ENCODE results near the gene STXBP5. TPM values are rescaled to one million over a fixed set of nuclear protein-coding genes. Genes with fewer than 3 reads are reported as not detected.

The STXBP5 gene
- total and polyA plus RNA-seq, 8 donors, result 11.1 to 27.7 (median 13.3) TPM

- no peak for DNase-seq
- H3K36me3 ChIP-seq, result no peaks in the 10 kb centered on the region
- H3K9me3 ChIP-seq, result peaks cover 0 to 4% of the 10 kb centered on the region in 2 donors
- no peak for TF ChIP-seq CTCF (IDR thresholded peaks at IDR 0.05)
- no peak for ATAC-seq
- intact Hi-C loops (cut with DNase I), result no loop called here
- no peaks in the 10 kb centered on the region for H3K4me1 ChIP-seq
- no peak overlapping the region for H3K4me3 ChIP-seq
- no peaks in the 10 kb centered on the region for H3K27me3 ChIP-seq
- H3K27ac ChIP-seq, result no peak overlapping the region
These were observed 203.4 kb downstream of the STXBP5 start for GRCh38 chr6:147407571-147407970.

GRCh38 chr6:147416622-147417021 lies 212.4 kb downstream of the STXBP5 start:
- no peak for ATAC-seq
- H3K9me3 ChIP-seq, result no peaks in the 10 kb centered on the region

GRCh38 chr6:147417954-147418353 lies 213.7 kb downstream of the STXBP5 start:
- Histone ChIP-seq H3K27me3 (no peaks in the 10 kb centered on the region), H3K9me3 (peaks cover 0 to 5% of the 10 kb centered on the region in 2 donors), H3K27ac (no peak overlapping the region), H3K4me3 (no peak overlapping the region), H3K4me1 (no peaks in the 10 kb centered on the region), H3K36me3 (no peaks in the 10 kb centered on the region)
- ATAC-seq (no peak), DNase-seq (no peak)
- no peak for TF ChIP-seq CTCF (IDR thresholded peaks at IDR 0.05)
- intact Hi-C loops (cut with DNase I), result no loop called here

More at GRCh38 chr6:147416622-147417021, 212.4 kb downstream of the STXBP5 start:
- no peaks in the 10 kb centered on the region for H3K27me3 ChIP-seq
- intact Hi-C loops (cut with DNase I), result no loop called here
- H3K36me3 ChIP-seq, result no peaks in the 10 kb centered on the region
- TF ChIP-seq CTCF (IDR thresholded peaks at IDR 0.05), result no peak
- H3K4me1 ChIP-seq, result no peaks in the 10 kb centered on the region
- H3K4me3 ChIP-seq, result no peak overlapping the region
- DNase-seq, result no peak
- no peak overlapping the region for H3K27ac ChIP-seq

GRCh38 chr6:147418523-147418922 lies 214.3 kb downstream of the STXBP5 start:
- ATAC-seq (no peak), DNase-seq (no peak)
- Histone ChIP-seq H3K27me3 (no peaks in the 10 kb centered on the region), H3K4me3 (no peak overlapping the region), H3K9me3 (peaks cover 0 to 7% of the 10 kb centered on the region in 2 donors), H3K4me1 (no peaks in the 10 kb centered on the region), H3K27ac (no peak overlapping the region), H3K36me3 (no peaks in the 10 kb centered on the region)
- intact Hi-C loops (cut with DNase I), result no loop called here
- no peak for TF ChIP-seq CTCF (IDR thresholded peaks at IDR 0.05)

- Histone ChIP-seq H3K9me3 (peaks cover 0 to 10% of the 10 kb centered on the region in 2 donors), H3K27ac (no peak overlapping the region), H3K4me3 (no peak overlapping the region), H3K36me3 (no peaks in the 10 kb centered on the region), H3K27me3 (no peaks in the 10 kb centered on the region), H3K4me1 (no peaks in the 10 kb centered on the region)
- no peak for ATAC-seq
- no peak for TF ChIP-seq CTCF (IDR thresholded peaks at IDR 0.05)
- intact Hi-C loops (cut with DNase I), result no loop called here
- no peak for DNase-seq
These were observed 217.7 kb downstream of the STXBP5 start for GRCh38 chr6:147421903-147422302.
